Measurements from ENCODE around the gene PNMA3. TPM values are rescaled to one million over a fixed set of nuclear protein-coding genes. Genes with fewer than 3 reads are reported as not detected.
"Not testable (repeated sequence)": the region's sequence is repeated elsewhere in the genome, so short reads cannot be mapped to it uniquely, and the experiment has no call there.

PNMA3 gene
- polyA plus RNA-seq, 3 donors, result 0.79 TPM; not detected in 2

DNA sequence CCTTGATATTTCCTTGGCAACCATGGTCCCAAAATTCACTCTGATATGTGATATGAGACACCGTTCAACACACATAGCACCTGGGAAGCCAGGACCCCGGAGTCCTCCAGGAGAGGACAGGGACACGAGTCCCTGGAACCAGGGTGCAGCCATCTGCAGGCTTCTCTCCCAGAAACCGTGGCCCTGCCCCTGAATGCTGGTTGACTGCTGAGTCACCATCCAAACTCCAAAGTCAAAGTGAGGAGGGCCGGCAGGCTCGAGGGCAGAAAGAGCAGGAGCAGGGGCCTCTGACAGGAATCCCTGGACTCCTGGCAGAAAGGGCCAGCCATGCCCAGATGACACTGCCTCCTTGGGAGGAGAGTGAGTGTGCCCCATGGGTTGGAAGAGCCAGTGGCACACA is 9.1 kb downstream of the PNMA3 start:
- no peaks in the 10 kb centered on the region for H3K36me3 ChIP-seq (replicated peaks in 1 of 2; ENCODE audit: control insufficient read depth in 1 of 2, insufficient read depth in 2 of 2, low read length in 2 of 2)
- intact Hi-C loops (cut with micrococcal nuclease), result no loop called here
- no peaks in the 10 kb centered on the region for H3K9me3 ChIP-seq (replicated peaks in 1 of 2; ENCODE audit: control insufficient read depth in 1 of 2, insufficient read depth in 1 of 2, low read length in 2 of 2)
- no peaks in the 10 kb centered on the region for H3K4me1 ChIP-seq (ENCODE audit: control insufficient read depth in 1 of 2, insufficient read depth in 2 of 2, low read length in 2 of 2)
- H4K20me1 ChIP-seq (ENCODE audit: insufficient read depth, low read length), result no peaks in the 10 kb centered on the region
- H3K9me3 Mint-ChIP-seq, result no peaks in the 10 kb centered on the region
- H3K79me2 ChIP-seq (ENCODE audit: insufficient read depth, low read length), result no peaks in the 10 kb centered on the region
- H3K4me2 ChIP-seq (replicated peaks; ENCODE audit: extremely low read depth, low read length, poor library complexity, severe bottlenecking), result no peak overlapping the region
- no peak for DNase-seq
- no peak overlapping the region for H3K27ac Mint-ChIP-seq
- WGBS (ENCODE audit: insufficient coverage), result 73% methylated on average over 2 of the region's 6 CpGs
- H3K4me3 Mint-ChIP-seq, result no peak overlapping the region
- H3K27me3 Mint-ChIP-seq (ENCODE audit: low read depth in 3 of 3), result peaks cover 0 to 4% (median 0%) of the 10 kb centered on the region in 3 donors
- no peaks in the 10 kb centered on the region for H3K36me3 Mint-ChIP-seq
- H3K4me1 Mint-ChIP-seq, result peaks cover 2% of the 10 kb centered on the region
- no peak overlapping the region for H3K27ac ChIP-seq (ENCODE audit: low read depth in 1 of 2, low read length in 2 of 2)
- no peak overlapping the region for H3K9ac ChIP-seq (ENCODE audit: insufficient read depth, low read length, poor library complexity, severe bottlenecking)
- no peaks in the 10 kb centered on the region for H3K27me3 ChIP-seq (ENCODE audit: control insufficient read depth in 2 of 2, insufficient read depth in 2 of 2, low read length in 2 of 2)
- H2AFZ ChIP-seq (ENCODE audit: insufficient read depth, low read depth, low read length, poor library complexity, severe bottlenecking), result no peak overlapping the region
- no peak overlapping the region for H3K4me3 ChIP-seq (replicated peaks in 1 of 3; ENCODE audit: low read depth in 2 of 3, low read length in 3 of 3)
- TF ChIP-seq, protein P1, sequence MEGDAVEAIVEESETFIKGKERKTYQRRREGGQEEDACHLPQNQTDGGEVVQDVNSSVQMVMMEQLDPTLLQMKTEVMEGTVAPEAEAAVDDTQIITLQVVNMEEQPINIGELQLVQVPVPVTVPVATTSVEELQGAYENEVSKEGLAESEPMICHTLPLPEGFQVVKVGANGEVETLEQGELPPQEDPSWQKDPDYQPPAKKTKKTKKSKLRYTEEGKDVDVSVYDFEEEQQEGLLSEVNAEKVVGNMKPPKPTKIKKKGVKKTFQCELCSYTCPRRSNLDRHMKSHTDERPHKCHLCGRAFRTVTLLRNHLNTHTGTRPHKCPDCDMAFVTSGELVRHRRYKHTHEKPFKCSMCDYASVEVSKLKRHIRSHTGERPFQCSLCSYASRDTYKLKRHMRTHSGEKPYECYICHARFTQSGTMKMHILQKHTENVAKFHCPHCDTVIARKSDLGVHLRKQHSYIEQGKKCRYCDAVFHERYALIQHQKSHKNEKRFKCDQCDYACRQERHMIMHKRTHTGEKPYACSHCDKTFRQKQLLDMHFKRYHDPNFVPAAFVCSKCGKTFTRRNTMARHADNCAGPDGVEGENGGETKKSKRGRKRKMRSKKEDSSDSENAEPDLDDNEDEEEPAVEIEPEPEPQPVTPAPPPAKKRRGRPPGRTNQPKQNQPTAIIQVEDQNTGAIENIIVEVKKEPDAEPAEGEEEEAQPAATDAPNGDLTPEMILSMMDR (IDR thresholded peaks at IDR 0.05), result no peak

DNA sequence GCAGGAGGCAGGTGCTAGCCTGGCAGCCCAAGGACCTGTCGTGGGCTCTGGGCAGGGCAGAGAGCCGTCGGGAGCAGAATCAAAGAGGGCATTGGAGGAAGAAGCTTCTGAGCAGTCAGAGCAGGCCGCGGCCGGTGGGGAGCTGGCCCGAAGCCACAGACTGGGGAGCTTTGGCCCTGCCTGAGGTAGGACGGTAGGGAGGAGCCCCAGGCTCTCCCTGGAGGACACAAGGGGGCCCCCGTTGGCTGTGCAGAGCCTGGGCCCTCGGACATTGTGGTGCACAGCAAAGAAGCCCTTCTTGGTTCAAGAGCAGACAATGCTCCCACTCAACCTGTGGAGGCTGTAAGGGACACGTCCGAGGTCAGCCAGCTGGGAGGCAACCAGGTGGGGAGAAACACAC is 10.1 kb downstream of the PNMA3 start:
- WGBS (ENCODE audit: insufficient coverage), result no CpG with 5 or more reads among the region's 12 CpGs
- H3K9me3 Mint-ChIP-seq; intact Hi-C loops (cut with micrococcal nuclease); H3K27me3 Mint-ChIP-seq (ENCODE audit: low read depth in 3 of 3); H2AFZ ChIP-seq (ENCODE audit: insufficient read depth, low read depth, low read length, poor library complexity, severe bottlenecking); H3K27me3 ChIP-seq (ENCODE audit: control insufficient read depth in 2 of 2, insufficient read depth in 2 of 2, low read length in 2 of 2); DNase-seq; H3K4me2 ChIP-seq (replicated peaks; ENCODE audit: extremely low read depth, low read length, poor library complexity, severe bottlenecking); H3K4me3 ChIP-seq (replicated peaks in 1 of 3; ENCODE audit: low read depth in 2 of 3, low read length in 3 of 3); H3K27ac ChIP-seq (ENCODE audit: low read depth in 1 of 2, low read length in 2 of 2); H3K9ac ChIP-seq (ENCODE audit: insufficient read depth, low read length, poor library complexity, severe bottlenecking); H3K4me1 Mint-ChIP-seq; H4K20me1 ChIP-seq (ENCODE audit: insufficient read depth, low read length); H3K9me3 ChIP-seq (replicated peaks in 1 of 2; ENCODE audit: control insufficient read depth in 1 of 2, insufficient read depth in 1 of 2, low read length in 2 of 2); H3K27ac Mint-ChIP-seq; H3K36me3 Mint-ChIP-seq; H3K4me3 Mint-ChIP-seq; H3K36me3 ChIP-seq (replicated peaks in 1 of 2; ENCODE audit: control insufficient read depth in 1 of 2, insufficient read depth in 2 of 2, low read length in 2 of 2); H3K79me2 ChIP-seq (ENCODE audit: insufficient read depth, low read length); H3K4me1 ChIP-seq (ENCODE audit: control insufficient read depth in 1 of 2, insufficient read depth in 2 of 2, low read length in 2 of 2): not testable (repeated sequence)

DNA sequence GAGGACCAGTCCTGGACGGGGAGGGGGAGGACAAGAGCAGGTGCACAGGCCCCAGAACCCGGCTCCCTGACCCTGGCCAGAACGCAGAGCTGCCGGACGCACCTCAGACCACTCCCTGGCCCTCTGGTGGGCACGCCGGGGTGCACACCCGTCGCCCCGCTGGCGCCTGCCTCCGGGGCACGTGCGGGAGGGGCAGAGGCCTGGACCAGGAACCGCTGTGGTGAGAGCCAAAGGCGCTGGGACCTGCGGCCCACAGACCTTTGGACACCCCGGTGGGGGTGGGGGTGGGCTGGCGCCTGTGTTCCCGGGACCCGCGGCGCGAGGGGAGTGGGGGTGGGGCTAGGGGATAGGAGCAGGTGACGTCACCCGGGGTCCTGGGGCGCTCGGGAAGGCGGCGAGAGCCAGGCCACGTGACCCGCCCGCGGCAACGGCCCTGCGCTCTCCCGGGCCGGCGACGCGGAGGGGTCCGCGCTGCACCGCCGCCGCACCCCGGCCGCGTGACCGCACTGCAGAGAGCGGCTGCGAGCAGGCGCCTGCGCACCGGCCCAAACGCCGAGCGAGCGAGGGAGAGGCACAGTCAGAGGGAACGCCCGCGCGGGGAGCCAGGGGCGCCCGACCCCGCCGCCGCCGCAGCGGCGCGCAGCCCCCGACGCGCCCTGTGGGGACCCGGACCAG is 15.8 kb downstream of the PNMA3 start, which contains the start of gene PNMA6A:
Gene PNMA6A, plus strand, starts transcription at position 546 of the 675 bp plus-strand sequence. CDS start 609 bp downstream, outside the sequence.
- H3K9ac ChIP-seq (ENCODE audit: insufficient read depth, low read length, poor library complexity, severe bottlenecking); H3K27ac ChIP-seq (ENCODE audit: low read depth in 1 of 2, low read length in 2 of 2); H3K27ac Mint-ChIP-seq; intact Hi-C loops (cut with micrococcal nuclease); H3K36me3 ChIP-seq (replicated peaks in 1 of 2; ENCODE audit: control insufficient read depth in 1 of 2, insufficient read depth in 2 of 2, low read length in 2 of 2); H3K4me3 ChIP-seq (replicated peaks in 1 of 3; ENCODE audit: low read depth in 2 of 3, low read length in 3 of 3); H3K9me3 Mint-ChIP-seq; H3K79me2 ChIP-seq (ENCODE audit: insufficient read depth, low read length); H3K4me1 ChIP-seq (ENCODE audit: control insufficient read depth in 1 of 2, insufficient read depth in 2 of 2, low read length in 2 of 2); H3K27me3 ChIP-seq (ENCODE audit: control insufficient read depth in 2 of 2, insufficient read depth in 2 of 2, low read length in 2 of 2); H3K9me3 ChIP-seq (replicated peaks in 1 of 2; ENCODE audit: control insufficient read depth in 1 of 2, insufficient read depth in 1 of 2, low read length in 2 of 2); H3K4me3 Mint-ChIP-seq; H3K36me3 Mint-ChIP-seq; H3K4me1 Mint-ChIP-seq; H3K4me2 ChIP-seq (replicated peaks; ENCODE audit: extremely low read depth, low read length, poor library complexity, severe bottlenecking); H4K20me1 ChIP-seq (ENCODE audit: insufficient read depth, low read length); DNase-seq; H2AFZ ChIP-seq (ENCODE audit: insufficient read depth, low read depth, low read length, poor library complexity, severe bottlenecking); H3K27me3 Mint-ChIP-seq (ENCODE audit: low read depth in 3 of 3): not testable (repeated sequence)
- WGBS (ENCODE audit: insufficient coverage), result no CpG with 5 or more reads among the region's 76 CpGs

DNA sequence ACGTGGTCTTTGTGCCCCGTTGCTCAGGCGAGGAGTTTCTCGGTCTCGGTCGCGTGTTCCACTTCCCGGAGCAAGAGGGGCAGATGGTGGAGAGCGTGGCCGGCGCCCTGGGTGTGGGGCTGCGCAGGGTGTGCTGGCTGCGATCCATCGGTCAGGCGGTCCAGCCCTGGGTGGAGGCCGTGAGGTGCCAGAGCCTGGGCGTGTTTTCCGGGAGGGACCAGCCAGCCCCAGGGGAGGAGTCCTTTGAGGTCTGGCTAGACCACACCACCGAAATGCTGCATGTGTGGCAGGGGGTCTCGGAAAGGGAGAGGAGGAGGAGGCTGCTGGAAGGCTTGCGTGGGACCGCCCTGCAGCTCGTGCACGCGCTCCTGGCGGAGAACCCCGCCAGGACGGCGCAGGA is 17.1 kb downstream of the PNMA3 start:
- H3K4me1 ChIP-seq (ENCODE audit: control insufficient read depth in 1 of 2, insufficient read depth in 2 of 2, low read length in 2 of 2); H3K4me1 Mint-ChIP-seq; intact Hi-C loops (cut with micrococcal nuclease); H3K36me3 ChIP-seq (replicated peaks in 1 of 2; ENCODE audit: control insufficient read depth in 1 of 2, insufficient read depth in 2 of 2, low read length in 2 of 2); H4K20me1 ChIP-seq (ENCODE audit: insufficient read depth, low read length); H3K4me3 ChIP-seq (replicated peaks in 1 of 3; ENCODE audit: low read depth in 2 of 3, low read length in 3 of 3); H3K4me2 ChIP-seq (replicated peaks; ENCODE audit: extremely low read depth, low read length, poor library complexity, severe bottlenecking); DNase-seq; H3K36me3 Mint-ChIP-seq; H3K27ac Mint-ChIP-seq; H3K9me3 ChIP-seq (replicated peaks in 1 of 2; ENCODE audit: control insufficient read depth in 1 of 2, insufficient read depth in 1 of 2, low read length in 2 of 2); H3K9ac ChIP-seq (ENCODE audit: insufficient read depth, low read length, poor library complexity, severe bottlenecking); H3K9me3 Mint-ChIP-seq; H3K27ac ChIP-seq (ENCODE audit: low read depth in 1 of 2, low read length in 2 of 2); H2AFZ ChIP-seq (ENCODE audit: insufficient read depth, low read depth, low read length, poor library complexity, severe bottlenecking); H3K79me2 ChIP-seq (ENCODE audit: insufficient read depth, low read length); H3K27me3 ChIP-seq (ENCODE audit: control insufficient read depth in 2 of 2, insufficient read depth in 2 of 2, low read length in 2 of 2); H3K27me3 Mint-ChIP-seq (ENCODE audit: low read depth in 3 of 3); H3K4me3 Mint-ChIP-seq: not testable (repeated sequence)
- no CpG with 5 or more reads among the region's 29 CpGs for WGBS (ENCODE audit: insufficient coverage)
